Liver (tissue), 9 donors: ENCODE data around the gene KRT32. TPM values are rescaled to one million over a fixed set of nuclear protein-coding genes. Genes with fewer than 3 reads are reported as not detected.

ENCODE experiments used
- DNase-seq: peaks from one replicate; pipeline ENCODE4 v3.0.0-alpha.2; 2017; ENCODE audit warnings: low spot score
- H3K27ac ChIP-seq, 2 donors: one replicate each; pipeline ENCODE4 v1.7.0; 2013; ENCODE audit warnings: inconsistent platforms in 2 of 2, low read length in 2 of 2, control low read depth in 1 of 2, low read depth in 1 of 2, mild to moderate bottlenecking in 1 of 2
- H3K27me3 ChIP-seq, 4 donors: one replicate each; pipeline versions ENCODE4 v1.6.1 to v1.7.0; 2013; ENCODE audit warnings: low read length in 3 of 4, inconsistent platforms in 1 of 4, mild to moderate bottlenecking in 1 of 4, moderate library complexity in 1 of 4; ENCODE audit not compliant: control insufficient read depth in 4 of 4, insufficient read depth in 4 of 4
- H3K36me3 ChIP-seq, 4 donors: one replicate each; pipeline versions ENCODE4 v1.6.1 to v1.7.0; 2013; ENCODE audit warnings: low read length in 3 of 4, mild to moderate bottlenecking in 3 of 4, low read depth in 1 of 4, moderate library complexity in 1 of 4; ENCODE audit not compliant: control insufficient read depth in 4 of 4, insufficient read depth in 3 of 4
- H3K4me1 ChIP-seq, 4 donors: one replicate each; pipeline versions ENCODE4 v1.6.1 to v1.7.0; 2013; ENCODE audit warnings: low read length in 3 of 4, mild to moderate bottlenecking in 3 of 4, moderate library complexity in 1 of 4; ENCODE audit not compliant: control insufficient read depth in 4 of 4, insufficient read depth in 4 of 4
- H3K4me3 ChIP-seq, 3 donors: one replicate each; pipeline versions ENCODE4 v1.6.1 to v1.7.0; 2013; ENCODE audit warnings: low read length in 3 of 3, control low read depth in 1 of 3, low read depth in 1 of 3, mild to moderate bottlenecking in 1 of 3
- H3K9ac ChIP-seq, 2 donors: one replicate each; pipeline ENCODE4 v1.7.0; 2013; ENCODE audit warnings: low read length in 2 of 2, mild to moderate bottlenecking in 2 of 2, moderate library complexity in 2 of 2, control low read depth in 1 of 2, low read depth in 1 of 2
- H3K9me3 ChIP-seq, 4 donors: one replicate each; pipeline versions ENCODE4 v1.6.1 to v1.7.0; 2013; ENCODE audit warnings: low read length in 3 of 4; ENCODE audit not compliant: control insufficient read depth in 4 of 4
- FOXA1 ChIP-seq: IDR thresholded peaks from 2 replicates; pipeline ENCODE4 v1.6.1; 2016; ENCODE audit warnings: antibody characterized with exemption
- FOXA2 ChIP-seq: IDR thresholded peaks from 2 replicates; pipeline ENCODE4 v1.6.1; 2016; ENCODE audit warnings: antibody characterized with exemption
- GABPA ChIP-seq, 2 donors: IDR thresholded peaks in 1 of 2; conservative IDR thresholded peaks in 1 of 2; 2 replicates each; pipeline ENCODE4 v1.6.1; 2016; ENCODE audit warnings: antibody characterized with exemption in 2 of 2, mild to moderate bottlenecking in 1 of 2, moderate library complexity in 1 of 2
- HNF4A ChIP-seq, 2 donors: conservative IDR thresholded peaks; 2 replicates each; pipeline ENCODE4 v1.6.1; 2016; ENCODE audit warnings: antibody characterized with exemption in 2 of 2, mild to moderate bottlenecking in 2 of 2
- HNF4G ChIP-seq: IDR thresholded peaks from 2 replicates; pipeline ENCODE4 v1.6.1; 2016; ENCODE audit warnings: antibody characterized with exemption
- JUND ChIP-seq, 2 donors: IDR thresholded peaks; 2 replicates each; pipeline ENCODE4 v1.6.1; 2016; ENCODE audit warnings: antibody characterized with exemption in 2 of 2
- RXRA ChIP-seq, 2 donors: IDR thresholded peaks; 2 replicates each; pipeline ENCODE4 v1.6.1; 2017 to 2018; ENCODE audit warnings: antibody characterized with exemption in 2 of 2, mild to moderate bottlenecking in 1 of 2
- SP1 ChIP-seq: IDR thresholded peaks from 2 replicates; pipeline ENCODE4 v1.6.1; 2018; ENCODE audit warnings: antibody characterized with exemption, mild to moderate bottlenecking
- TAF1 ChIP-seq: conservative IDR thresholded peaks from 2 replicates; pipeline ENCODE4 v1.6.1; 2016; ENCODE audit warnings: antibody characterized with exemption, mild to moderate bottlenecking
- YY1 ChIP-seq: IDR thresholded peaks from 2 replicates; pipeline ENCODE4 v1.6.1; 2016; ENCODE audit warnings: antibody characterized with exemption, mild to moderate bottlenecking
- WGBS: extraction: QIAGEN DNeasy Blood & Tissue Kit; methylation state at CpG from one replicate; pipeline ENCODE4 v1.1.7; 2013; 5-methylcytosine and 5-hydroxymethylcytosine counted together
- polyA plus RNA-seq, 2 donors: library from polyadenylated mRNA; stranded (reverse) in 1 of 2; unstranded in 1 of 2; fragments of 200-250 nt in 1 of 2; fragments of >200 nt in 1 of 2; fragmentation: Nextera tagmentation in 1 of 2; extraction: Ambion mirVana in 1 of 2; gene quantifications; one replicate each; pipeline versions ENCODE4 v1.2.1 to v1.2.3, GENCODE V29; 2013 to 2015
- total RNA-seq, 2 donors: library from RNA; depleted of rRNA; stranded (reverse); fragments of >200 nt; gene quantifications; one replicate each; pipeline ENCODE4 v1.2.3, GENCODE V29; 2014
- TF ChIP-seq, protein P1 (sequence below): IDR thresholded peaks from 2 replicates; pipeline ENCODE4 v1.6.1; 2016; ENCODE audit warnings: antibody characterized with exemption
- TF ChIP-seq, protein P2 (sequence below): fragments of 150-350 bp; IDR thresholded peaks from 2 replicates; pipeline ENCODE4 v1.5.1; 2017; ENCODE audit warnings: improper control_type of control experiment, low read depth, low read length; ENCODE audit not compliant: missing input control
- TF ChIP-seq, protein P3 (sequence below): IDR thresholded peaks from 2 replicates; pipeline ENCODE4 v1.6.1; 2016; ENCODE audit warnings: antibody characterized with exemption
- TF ChIP-seq, protein P4 (sequence below): IDR thresholded peaks from 2 replicates; pipeline ENCODE4 v1.6.1; 2016; ENCODE audit warnings: antibody characterized with exemption
- donor health status: healthy.
- donor health status: healthy.
- donor health status: healthy.
- donor health status: healthy.
- donor health status: healthy.

KRT32 gene
- total and polyA plus RNA-seq, 4 donors = not detected

DNA sequence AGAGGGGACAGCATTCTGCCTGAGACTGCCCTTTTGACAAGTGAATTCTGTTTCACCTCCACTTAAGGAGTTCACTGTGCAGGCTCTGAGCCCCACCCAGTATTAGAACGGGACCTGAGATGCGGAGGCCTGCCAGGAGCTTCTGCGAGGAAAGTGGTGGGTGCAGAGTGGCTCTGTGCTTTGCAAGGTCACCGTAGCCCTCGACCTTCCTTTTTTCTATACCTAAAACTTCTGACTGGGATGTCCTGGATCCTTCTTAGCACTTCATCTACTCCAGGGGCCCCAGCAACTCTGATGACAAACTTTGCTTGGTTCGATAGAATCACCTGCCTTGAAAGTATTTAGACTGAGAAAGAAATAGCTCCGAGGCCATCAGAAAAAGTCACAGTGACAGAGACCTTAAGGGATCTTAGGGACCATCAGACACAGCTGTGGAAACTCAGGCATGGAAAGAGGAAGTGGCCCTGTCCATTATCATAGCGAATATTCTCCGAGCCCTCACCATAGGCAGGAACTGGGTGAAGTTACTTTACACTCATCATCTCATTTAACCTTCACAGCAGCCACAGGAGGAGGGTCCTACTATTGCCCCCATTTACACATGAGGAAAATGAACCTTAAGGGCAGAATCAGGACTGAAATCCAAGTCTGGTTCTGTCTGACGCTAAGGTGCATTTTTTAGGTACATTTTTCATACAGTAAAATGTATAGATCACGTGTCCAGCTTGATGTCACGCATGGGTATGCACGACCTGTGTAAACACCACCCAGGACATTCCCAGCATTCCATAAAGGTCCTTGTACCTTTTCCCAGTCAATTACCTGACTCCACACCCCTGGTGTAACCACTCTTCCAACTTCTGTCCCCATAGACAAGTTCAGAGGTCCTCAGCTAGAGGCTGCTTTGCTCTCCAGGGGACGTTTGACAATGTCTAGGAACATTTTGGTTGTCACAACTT is 38.9 kb upstream of the KRT32 start:
- H3K36me3 ChIP-seq = no peaks in the 10 kb centered on the region
- WGBS = 76% methylated on average over 14 of the region's 14 CpGs
- TF ChIP-seq SP1 (no peak), YY1 (no peak), GABPA (IDR thresholded peaks at IDR 0.05 in 1 of 2, conservative IDR thresholded peaks at IDR 0.05 in 1 of 2) (no peak), JUND (IDR thresholded peaks at IDR 0.05) (no peak), FOXA2 (no peak), HNF4A (conservative IDR thresholded peaks at IDR 0.05) (no peak), HNF4G (no peak)
- TF ChIP-seq, protein P1, sequence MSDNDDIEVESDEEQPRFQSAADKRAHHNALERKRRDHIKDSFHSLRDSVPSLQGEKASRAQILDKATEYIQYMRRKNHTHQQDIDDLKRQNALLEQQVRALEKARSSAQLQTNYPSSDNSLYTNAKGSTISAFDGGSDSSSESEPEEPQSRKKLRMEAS = no peak
- TF ChIP-seq, protein P2, sequence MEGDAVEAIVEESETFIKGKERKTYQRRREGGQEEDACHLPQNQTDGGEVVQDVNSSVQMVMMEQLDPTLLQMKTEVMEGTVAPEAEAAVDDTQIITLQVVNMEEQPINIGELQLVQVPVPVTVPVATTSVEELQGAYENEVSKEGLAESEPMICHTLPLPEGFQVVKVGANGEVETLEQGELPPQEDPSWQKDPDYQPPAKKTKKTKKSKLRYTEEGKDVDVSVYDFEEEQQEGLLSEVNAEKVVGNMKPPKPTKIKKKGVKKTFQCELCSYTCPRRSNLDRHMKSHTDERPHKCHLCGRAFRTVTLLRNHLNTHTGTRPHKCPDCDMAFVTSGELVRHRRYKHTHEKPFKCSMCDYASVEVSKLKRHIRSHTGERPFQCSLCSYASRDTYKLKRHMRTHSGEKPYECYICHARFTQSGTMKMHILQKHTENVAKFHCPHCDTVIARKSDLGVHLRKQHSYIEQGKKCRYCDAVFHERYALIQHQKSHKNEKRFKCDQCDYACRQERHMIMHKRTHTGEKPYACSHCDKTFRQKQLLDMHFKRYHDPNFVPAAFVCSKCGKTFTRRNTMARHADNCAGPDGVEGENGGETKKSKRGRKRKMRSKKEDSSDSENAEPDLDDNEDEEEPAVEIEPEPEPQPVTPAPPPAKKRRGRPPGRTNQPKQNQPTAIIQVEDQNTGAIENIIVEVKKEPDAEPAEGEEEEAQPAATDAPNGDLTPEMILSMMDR = no peak
- TF ChIP-seq, protein P3, sequence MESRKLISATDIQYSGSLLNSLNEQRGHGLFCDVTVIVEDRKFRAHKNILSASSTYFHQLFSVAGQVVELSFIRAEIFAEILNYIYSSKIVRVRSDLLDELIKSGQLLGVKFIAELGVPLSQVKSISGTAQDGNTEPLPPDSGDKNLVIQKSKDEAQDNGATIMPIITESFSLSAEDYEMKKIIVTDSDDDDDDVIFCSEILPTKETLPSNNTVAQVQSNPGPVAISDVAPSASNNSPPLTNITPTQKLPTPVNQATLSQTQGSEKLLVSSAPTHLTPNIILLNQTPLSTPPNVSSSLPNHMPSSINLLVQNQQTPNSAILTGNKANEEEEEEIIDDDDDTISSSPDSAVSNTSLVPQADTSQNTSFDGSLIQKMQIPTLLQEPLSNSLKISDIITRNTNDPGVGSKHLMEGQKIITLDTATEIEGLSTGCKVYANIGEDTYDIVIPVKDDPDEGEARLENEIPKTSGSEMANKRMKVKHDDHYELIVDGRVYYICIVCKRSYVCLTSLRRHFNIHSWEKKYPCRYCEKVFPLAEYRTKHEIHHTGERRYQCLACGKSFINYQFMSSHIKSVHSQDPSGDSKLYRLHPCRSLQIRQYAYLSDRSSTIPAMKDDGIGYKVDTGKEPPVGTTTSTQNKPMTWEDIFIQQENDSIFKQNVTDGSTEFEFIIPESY = no peak
- TF ChIP-seq, protein P4, sequence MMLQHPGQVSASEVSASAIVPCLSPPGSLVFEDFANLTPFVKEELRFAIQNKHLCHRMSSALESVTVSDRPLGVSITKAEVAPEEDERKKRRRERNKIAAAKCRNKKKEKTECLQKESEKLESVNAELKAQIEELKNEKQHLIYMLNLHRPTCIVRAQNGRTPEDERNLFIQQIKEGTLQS = no peak
- DNase-seq = no peak
- no peaks in the 10 kb centered on the region for H3K27me3 ChIP-seq
- no peak overlapping the region for H3K9ac ChIP-seq
- H3K4me3 ChIP-seq = no peak overlapping the region
- H3K4me1 ChIP-seq = no peaks in the 10 kb centered on the region
- no peak overlapping the region for H3K27ac ChIP-seq
- no peaks in the 10 kb centered on the region for H3K9me3 ChIP-seq

DNA sequence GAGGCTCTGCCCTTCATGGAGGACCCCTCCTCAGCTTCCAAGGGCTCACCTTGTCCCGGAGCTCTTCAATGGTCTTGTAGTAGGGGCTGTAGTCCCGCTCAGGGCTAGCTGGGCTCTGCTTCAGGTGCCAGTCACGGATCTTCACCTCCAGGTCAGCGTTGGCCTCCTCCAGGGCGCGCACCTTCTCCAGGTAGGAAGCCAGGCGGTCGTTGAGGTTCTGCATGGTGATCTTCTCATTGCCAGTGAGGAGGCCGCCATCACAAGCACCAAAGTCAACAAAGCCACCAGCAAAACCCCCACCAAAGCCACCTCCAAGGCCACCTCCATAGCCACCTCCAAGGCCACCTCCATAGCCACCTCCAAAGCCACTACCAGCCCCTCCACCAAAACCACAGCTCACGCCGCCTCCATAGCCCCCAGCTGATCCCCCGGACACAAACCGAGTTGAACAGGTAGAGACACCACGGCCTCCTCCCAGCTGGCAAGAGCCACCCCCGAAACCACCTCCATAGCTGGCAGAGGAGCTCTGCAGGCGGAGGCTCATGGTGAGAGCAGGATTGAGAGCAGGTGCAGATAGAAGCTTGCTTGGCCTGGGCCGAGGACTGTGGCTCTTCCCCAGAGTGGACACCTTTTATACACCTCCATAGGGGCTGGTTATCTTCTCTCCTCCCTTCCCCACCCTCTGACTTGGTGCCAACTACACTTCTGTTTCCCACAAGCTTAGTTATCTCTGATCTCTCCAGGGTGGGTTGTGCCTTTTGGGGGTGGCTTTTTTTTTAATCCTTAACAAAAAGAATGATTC is 38.0 kb upstream of the KRT32 start, which contains the start of gene KRT13:
Gene KRT13 (minus strand): TSS at position 606 of the 802 bp plus-strand sequence. CDS start 62 bp downstream, at position 544.
- WGBS = 88% methylated on average over 17 of the region's 17 CpGs
- DNase-seq = no peak
- no peak within 1 kb of the TSS for H3K9ac ChIP-seq
- H3K4me3 ChIP-seq = no peak within 1 kb of the TSS
- H3K36me3 ChIP-seq = no peaks in the 10 kb centered on the region
- no peak within 1 kb of the TSS for H3K27ac ChIP-seq
- TF ChIP-seq, protein P4 = no peak
- TF ChIP-seq FOXA1 = no peak
- TF ChIP-seq GABPA (IDR thresholded peaks at IDR 0.05 in 1 of 2, conservative IDR thresholded peaks at IDR 0.05 in 1 of 2) = no peak
- TF ChIP-seq, protein P3 = no peak
- no peak for TF ChIP-seq RXRA (IDR thresholded peaks at IDR 0.05)
- TF ChIP-seq, protein P1 = no peak
- no peak for TF ChIP-seq TAF1
- H3K9me3 ChIP-seq = no peaks in the 10 kb centered on the region
- H3K27me3 ChIP-seq = no peaks in the 10 kb centered on the region
- no peaks in the 10 kb centered on the region for H3K4me1 ChIP-seq
